Activated CD8-positive, alpha-beta T cell treated with anti-CD3 and anti-CD28 coated beads for 36 hours (primary cell): ENCODE data around the gene FCN3. TPM values are rescaled to one million over a fixed set of nuclear protein-coding genes. Genes with fewer than 3 reads are reported as not detected.

ENCODE experiments used
- ATAC-seq: fragments of 200-7000 bp; cut with Tn5 transposase; one replicate; pipeline ENCODE4 v1.10.0; 2021; ENCODE audit warnings: mild to moderate bottlenecking, moderate library complexity
- CTCF ChIA-PET: fragments of 350-600 bp; sonication (Branson Sonifier 250); formaldehyde crosslinking; loops from one replicate; lab custom pipeline; 2021; ENCODE audit warnings: antibody characterized with exemption; lab: Charles Lee
- POLR2A ChIA-PET: fragments of 350-600 bp; sonication (Branson Sonifier 250); formaldehyde crosslinking; loops from one replicate; lab custom pipeline; 2021; ENCODE audit warnings: antibody characterized with exemption; lab: Charles Lee
- DNase-seq: peaks from one replicate; pipeline ENCODE4 v3.0.0-alpha.2; 2020
- H3K27ac Mint-ChIP-seq: one replicate; pipeline ENCODE4 v1.8.0; 2021; ENCODE audit warnings: mild to moderate bottlenecking, mixed read lengths
- H3K27me3 Mint-ChIP-seq: one replicate; pipeline ENCODE4 v1.8.0; 2021; ENCODE audit warnings: mixed read lengths
- H3K36me3 Mint-ChIP-seq: one replicate; pipeline ENCODE4 v1.8.0; 2021; ENCODE audit warnings: low read depth, mixed read lengths
- H3K4me1 Mint-ChIP-seq: one replicate; pipeline ENCODE4 v1.8.0; 2021; ENCODE audit warnings: low read depth, mixed read lengths
- H3K4me3 Mint-ChIP-seq: one replicate; pipeline ENCODE4 v1.8.0; 2021; ENCODE audit warnings: mild to moderate bottlenecking, moderate library complexity, mixed read lengths
- H3K9me3 Mint-ChIP-seq: one replicate; pipeline ENCODE4 v1.8.0; 2021; ENCODE audit warnings: mixed read lengths
- CTCF ChIP-seq: fragments of 200-600 bp; IDR thresholded peaks from one replicate; pipeline ENCODE4 v1.8.0; 2022; ENCODE audit warnings: antibody characterized with exemption, mild to moderate bottlenecking
- intact Hi-C: fragments of 100-400 bp; cut with micrococcal nuclease; formaldehyde crosslinking; loops from one replicate; pipeline ENCODE4 v1.10.0; 2022
- total RNA-seq, 2 experiments: library from RNA; stranded (reverse); gene quantifications; one replicate each; pipeline ENCODE4 v1.2.3, GENCODE V29; 2021

FCN3 gene
- total RNA-seq, 2 experiments from 2014 or later, result not detected

GRCh38 chr1:27341525-27342252, 32.9 kb downstream of the FCN3 start, which contains the start of gene SYTL1:
Gene SYTL1, plus strand, starts transcription at chr1:27342022. Its CDS starts 3,313 bp downstream, at chr1:27345335.
- no peaks in the 10 kb centered on the region for H3K27me3 Mint-ChIP-seq
- H3K27ac Mint-ChIP-seq, result peak within 1 kb of the TSS; percentile 89
- peak; percentile 70 for ATAC-seq
- H3K36me3 Mint-ChIP-seq, result peaks cover 22% of the 10 kb centered on the region
- peaks cover 39% of the 10 kb centered on the region for H3K4me1 Mint-ChIP-seq
- no peaks in the 10 kb centered on the region for H3K9me3 Mint-ChIP-seq
- POLR2A ChIA-PET, result interaction anchor here (0.9 to 6.1 kb wide), 13 partner anchors 9 to 321 kb away, joined by 3 to 61 read pairs (median 5); no protein-coding TSS in a partner anchor
- CTCF ChIA-PET, result interaction anchor here (0.8 to 8.1 kb wide), 15 partner anchors 9 to 344 kb away, joined by 3 to 91 read pairs (median 5); partner anchors contain the start of gene MAP3K6
- no peak for TF ChIP-seq CTCF
- intact Hi-C loops, result loop anchor here (10.0 kb wide), 1 partner anchor 53 kb away; the partner anchor contains the start of gene GPR3
- H3K4me3 Mint-ChIP-seq, result peak within 1 kb of the TSS; percentile 84
- peak; percentile 85 for DNase-seq

- POLR2A ChIA-PET, result no interaction called here
Observed at GRCh38 chr1:27339213-27339612, 35.4 kb downstream of the FCN3 start.

GRCh38 chr1:27338751-27339150, 35.9 kb downstream of the FCN3 start:
- POLR2A ChIA-PET, result no interaction called here

More at GRCh38 chr1:27339213-27339612, 35.4 kb downstream of the FCN3 start:
- no peak for ATAC-seq
- no peak for TF ChIP-seq CTCF
- Mint-ChIP-seq H3K4me3 (no peak overlapping the region), H3K27me3 (no peaks in the 10 kb centered on the region), H3K4me1 (peaks cover 29% of the 10 kb centered on the region), H3K36me3 (peaks cover 26% of the 10 kb centered on the region), H3K9me3 (no peaks in the 10 kb centered on the region), H3K27ac (peak overlapping the region; percentile 83)
- no peak for DNase-seq
- intact Hi-C loops, result no loop called here
- CTCF ChIA-PET, result interaction anchor here (0.9 to 1.7 kb wide), 3 partner anchors 18 to 56 kb away, joined by 3 to 7 read pairs (median 5); no protein-coding TSS in a partner anchor

GRCh38 chr1:27336756-27337155, 37.9 kb downstream of the FCN3 start:
- DNase-seq (no peak), ATAC-seq (no peak)
- CTCF ChIA-PET, result interaction anchor here (0.9 to 1.3 kb wide), 7 partner anchors 9 to 271 kb away, joined by 3 to 6 read pairs (median 3); no protein-coding TSS in a partner anchor
- TF ChIP-seq CTCF, result no peak
- H3K9me3 Mint-ChIP-seq, result no peaks in the 10 kb centered on the region
- intact Hi-C loops, result no loop called here
- no peak overlapping the region for H3K27ac Mint-ChIP-seq
- H3K4me1 Mint-ChIP-seq, result peaks cover 32% of the 10 kb centered on the region
- no peak overlapping the region for H3K4me3 Mint-ChIP-seq
- POLR2A ChIA-PET, result interaction anchor here (0.8 to 1.5 kb wide), 4 partner anchors 10 to 40 kb away, joined by 3 to 4 read pairs (median 4); no protein-coding TSS in a partner anchor
- H3K36me3 Mint-ChIP-seq, result peaks cover 20% of the 10 kb centered on the region
- H3K27me3 Mint-ChIP-seq, result no peaks in the 10 kb centered on the region

More at GRCh38 chr1:27338751-27339150, 35.9 kb downstream of the FCN3 start:
- Mint-ChIP-seq H3K27ac (peak overlapping the region; percentile 65), H3K4me3 (no peak overlapping the region), H3K36me3 (peaks cover 26% of the 10 kb centered on the region), H3K27me3 (no peaks in the 10 kb centered on the region), H3K9me3 (no peaks in the 10 kb centered on the region), H3K4me1 (peaks cover 29% of the 10 kb centered on the region)
- intact Hi-C loops, result no loop called here
- CTCF ChIA-PET, result interaction anchor here (0.9 to 1.3 kb wide), 2 partner anchors 19 to 55 kb away, joined by 3 to 5 read pairs; no protein-coding TSS in a partner anchor
- TF ChIP-seq CTCF, result no peak
- ATAC-seq, result no peak
- no peak for DNase-seq
